Measurements from ENCODE around the gene OPRM1.
A peak's percentile ranks its signal among the peaks of the same experiment; 100 is the strongest.

OPRM1 gene

DNA sequence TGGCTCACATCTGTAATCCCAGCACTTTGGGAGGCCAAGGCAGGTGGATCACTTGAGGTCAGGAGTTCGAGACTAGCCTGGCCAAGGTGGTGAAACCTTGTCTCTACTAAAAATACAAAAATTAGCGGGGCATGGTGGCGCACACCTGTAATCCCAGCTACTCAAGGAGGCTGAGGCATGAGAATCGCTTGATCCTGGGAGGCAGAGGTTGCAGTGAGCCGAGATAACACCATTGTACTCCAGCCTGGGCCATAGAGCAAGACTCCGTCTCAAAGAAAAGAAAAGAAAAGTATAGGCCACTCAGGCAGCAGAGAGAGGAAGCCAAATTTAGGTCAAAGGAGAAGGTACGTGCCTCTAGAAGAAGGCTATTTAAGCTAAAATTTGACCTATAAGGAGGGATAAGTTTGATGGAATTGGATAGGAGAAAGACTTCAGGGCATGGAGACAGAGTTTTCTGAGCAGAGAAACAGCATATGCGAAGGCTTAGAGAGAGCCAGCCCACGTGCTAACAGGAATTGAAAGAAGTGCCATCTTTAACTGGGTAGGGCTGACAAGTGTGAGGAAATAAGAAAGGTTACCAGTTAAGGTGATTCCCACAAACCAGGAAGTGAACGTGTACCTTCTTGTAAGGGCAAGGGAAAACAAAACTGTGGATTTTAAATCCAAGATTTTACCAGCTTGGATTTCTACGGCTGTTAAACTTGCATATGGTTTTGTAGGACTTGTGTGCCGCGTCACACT, 203.7 kb downstream of the OPRM1 start:
- Histone ChIP-seq H3K36me3 (ENCODE audit: insufficient read depth, low read length) (peaks cover 15% of the 10 kb centered on the region), H2AFZ (ENCODE audit: low read depth, low read length) (no peak overlapping the region), H3K27ac (ENCODE audit: low read length) (peak overlapping the region; percentile 98), H3K9me3 (ENCODE audit: insufficient read depth, low read length, severe bottlenecking) (no peaks in the 10 kb centered on the region), H3K9ac (ENCODE audit: low read depth, low read length) (no peak overlapping the region), H3K4me3 (ENCODE audit: low read depth in 1 of 2, low read length in 2 of 2) (0 out of 4 replicates have a peak overlapping the region, but pooled peaks of 1 of the 2 experiments have one; percentile 6), H3K27me3 (ENCODE audit: insufficient read depth, low read length, poor library complexity) (no peaks in the 10 kb centered on the region), H3K4me2 (ENCODE audit: insufficient read depth, low read length) (peak overlapping the region; percentile 71), H3K79me2 (ENCODE audit: insufficient read depth, low read length) (peaks cover 78% of the 10 kb centered on the region), H3K4me1 (ENCODE audit: insufficient read depth, low read length) (peaks cover 65% of the 10 kb centered on the region), H4K20me1 (ENCODE audit: insufficient read depth, low read length) (no peaks in the 10 kb centered on the region)
- no peak for TF ChIP-seq EZH2 (IDR thresholded peaks at IDR 0.05; ENCODE audit: borderline replicate concordance, low read depth, low read length, severe bottlenecking)
- TF ChIP-seq, protein P1, sequence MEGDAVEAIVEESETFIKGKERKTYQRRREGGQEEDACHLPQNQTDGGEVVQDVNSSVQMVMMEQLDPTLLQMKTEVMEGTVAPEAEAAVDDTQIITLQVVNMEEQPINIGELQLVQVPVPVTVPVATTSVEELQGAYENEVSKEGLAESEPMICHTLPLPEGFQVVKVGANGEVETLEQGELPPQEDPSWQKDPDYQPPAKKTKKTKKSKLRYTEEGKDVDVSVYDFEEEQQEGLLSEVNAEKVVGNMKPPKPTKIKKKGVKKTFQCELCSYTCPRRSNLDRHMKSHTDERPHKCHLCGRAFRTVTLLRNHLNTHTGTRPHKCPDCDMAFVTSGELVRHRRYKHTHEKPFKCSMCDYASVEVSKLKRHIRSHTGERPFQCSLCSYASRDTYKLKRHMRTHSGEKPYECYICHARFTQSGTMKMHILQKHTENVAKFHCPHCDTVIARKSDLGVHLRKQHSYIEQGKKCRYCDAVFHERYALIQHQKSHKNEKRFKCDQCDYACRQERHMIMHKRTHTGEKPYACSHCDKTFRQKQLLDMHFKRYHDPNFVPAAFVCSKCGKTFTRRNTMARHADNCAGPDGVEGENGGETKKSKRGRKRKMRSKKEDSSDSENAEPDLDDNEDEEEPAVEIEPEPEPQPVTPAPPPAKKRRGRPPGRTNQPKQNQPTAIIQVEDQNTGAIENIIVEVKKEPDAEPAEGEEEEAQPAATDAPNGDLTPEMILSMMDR (IDR thresholded peaks at IDR 0.05; ENCODE audit: borderline replicate concordance, extremely low read depth, low read length, poor library complexity, severe bottlenecking), result no peak
- ATAC-seq (ENCODE audit: insufficient read depth, low read depth), result no peak
- no peak for DNase-seq

DNA sequence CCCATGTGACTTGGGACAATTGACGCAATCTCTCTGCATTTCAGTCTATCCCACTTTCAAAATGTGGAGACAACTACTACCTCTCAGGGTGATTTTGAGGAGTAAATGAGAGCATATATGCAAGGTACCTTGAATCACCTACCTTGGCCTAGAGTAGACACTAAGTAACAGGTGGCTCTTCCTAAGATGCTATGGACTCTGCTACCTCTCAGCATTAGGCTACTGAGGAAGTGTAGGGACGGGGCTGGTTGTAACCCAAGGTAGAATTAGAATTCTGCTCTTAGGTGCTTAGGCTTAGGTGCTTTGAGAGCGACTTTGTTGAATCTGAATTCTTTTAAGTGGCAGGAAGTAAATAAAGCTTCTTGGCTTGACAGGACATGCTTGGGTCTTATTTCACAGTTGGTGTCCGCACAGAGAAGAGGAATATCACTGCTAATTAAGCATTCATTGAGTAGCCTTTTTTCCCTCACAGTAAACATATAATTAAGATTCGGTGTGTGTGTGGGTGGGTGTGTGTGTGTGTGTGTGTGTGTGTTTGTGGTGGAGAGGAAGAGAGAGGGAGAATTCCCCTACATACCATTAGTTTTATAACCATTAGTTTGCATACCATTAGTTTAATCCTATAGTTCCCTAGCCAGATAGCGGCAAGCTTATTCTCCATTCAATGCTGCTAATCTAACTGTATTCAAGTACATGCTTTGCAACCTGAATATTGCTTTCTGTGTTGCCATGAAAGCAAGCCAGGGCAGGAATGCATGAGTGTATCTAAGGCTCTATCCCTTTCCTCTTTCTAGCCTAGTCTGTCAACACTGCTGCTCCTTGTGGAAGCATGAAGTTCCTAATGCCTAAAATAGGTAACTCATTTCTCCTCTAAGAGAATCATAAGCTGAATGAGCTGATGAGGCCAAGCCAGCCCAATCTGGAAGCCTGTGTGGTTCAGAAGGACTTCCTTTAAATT, 205.0 kb downstream of the OPRM1 start:
- DNase-seq (no peak), ATAC-seq (ENCODE audit: insufficient read depth, low read depth) (no peak)
- peaks cover 78% of the 10 kb centered on the region for H3K4me1 ChIP-seq (ENCODE audit: insufficient read depth, low read length)
- no peak overlapping the region for H2AFZ ChIP-seq (ENCODE audit: low read depth, low read length)
- H3K27me3 ChIP-seq (ENCODE audit: insufficient read depth, low read length, poor library complexity), result no peaks in the 10 kb centered on the region
- H3K36me3 ChIP-seq (ENCODE audit: insufficient read depth, low read length), result peaks cover 15% of the 10 kb centered on the region
- 0 out of 4 replicates have a peak overlapping the region, but pooled peaks of 1 of the 2 experiments have one; percentile 13 for H3K4me3 ChIP-seq (ENCODE audit: low read depth in 1 of 2, low read length in 2 of 2)
- H3K9me3 ChIP-seq (ENCODE audit: insufficient read depth, low read length, severe bottlenecking), result no peaks in the 10 kb centered on the region
- no peaks in the 10 kb centered on the region for H4K20me1 ChIP-seq (ENCODE audit: insufficient read depth, low read length)
- TF ChIP-seq, protein P1 (IDR thresholded peaks at IDR 0.05; ENCODE audit: borderline replicate concordance, extremely low read depth, low read length, poor library complexity, severe bottlenecking), result no peak
- no peak for TF ChIP-seq EZH2 (IDR thresholded peaks at IDR 0.05; ENCODE audit: borderline replicate concordance, low read depth, low read length, severe bottlenecking)
- H3K27ac ChIP-seq (ENCODE audit: low read length), result peak overlapping the region; percentile 98
- no peak overlapping the region for H3K9ac ChIP-seq (ENCODE audit: low read depth, low read length)
- H3K79me2 ChIP-seq (ENCODE audit: insufficient read depth, low read length), result peaks cover 72% of the 10 kb centered on the region
- H3K4me2 ChIP-seq (ENCODE audit: insufficient read depth, low read length), result peak overlapping the region; percentile 71

DNA sequence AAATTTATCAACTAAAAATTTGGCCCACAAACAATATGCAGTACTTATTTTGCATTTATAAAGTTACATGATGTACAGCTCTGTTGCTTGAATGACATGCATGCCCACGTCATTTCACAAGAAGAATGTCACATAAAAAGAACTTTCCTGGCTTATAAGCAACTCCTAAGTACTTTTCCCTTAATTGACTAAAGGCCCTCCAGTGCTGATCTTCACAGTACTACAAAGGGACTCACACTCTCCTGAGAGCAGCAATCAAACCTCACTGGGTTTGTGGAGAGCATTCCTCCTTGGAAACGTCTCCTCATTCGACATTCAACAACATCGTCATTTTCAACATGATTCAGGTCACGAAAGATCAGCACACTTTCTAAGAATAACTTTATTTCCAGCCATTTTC, 206.5 kb downstream of the OPRM1 start:
- DNase-seq (no peak), ATAC-seq (ENCODE audit: insufficient read depth, low read depth) (no peak)
- Histone ChIP-seq H3K36me3 (ENCODE audit: insufficient read depth, low read length) (peaks cover 14% of the 10 kb centered on the region), H2AFZ (ENCODE audit: low read depth, low read length) (0 out of 2 replicates have a peak overlapping the region, but pooled peaks have one; percentile 93), H3K79me2 (ENCODE audit: insufficient read depth, low read length) (peaks cover 61% of the 10 kb centered on the region), H3K27me3 (ENCODE audit: insufficient read depth, low read length, poor library complexity) (no peaks in the 10 kb centered on the region), H3K27ac (ENCODE audit: low read length) (peak overlapping the region; percentile 98), H3K9ac (ENCODE audit: low read depth, low read length) (peak overlapping the region; percentile 82), H4K20me1 (ENCODE audit: insufficient read depth, low read length) (no peaks in the 10 kb centered on the region), H3K4me3 (ENCODE audit: low read depth in 1 of 2, low read length in 2 of 2) (peak overlapping the region in 1 of 2 experiments; percentile 66; a peak in 2 of 4 replicates), H3K9me3 (ENCODE audit: insufficient read depth, low read length, severe bottlenecking) (no peaks in the 10 kb centered on the region), H3K4me1 (ENCODE audit: insufficient read depth, low read length) (peaks cover 92% of the 10 kb centered on the region), H3K4me2 (ENCODE audit: insufficient read depth, low read length) (peak overlapping the region; percentile 71)
- TF ChIP-seq, protein P1 (IDR thresholded peaks at IDR 0.05; ENCODE audit: borderline replicate concordance, extremely low read depth, low read length, poor library complexity, severe bottlenecking), result no peak
- TF ChIP-seq EZH2 (IDR thresholded peaks at IDR 0.05; ENCODE audit: borderline replicate concordance, low read depth, low read length, severe bottlenecking), result no peak
